GM12874 (cell line): Measurements from ENCODE around the gene MSS51.

Source experiments
- CTCF ChIP-seq: IDR thresholded peaks from 2 replicates; pipeline ENCODE4 v1.5.1; 2011; ENCODE audit warnings: low read depth, mild to moderate bottlenecking, control low read depth, low read length, moderate library complexity; ENCODE audit not compliant: insufficient read depth

Gene MSS51

GRCh38 chr10:73439055-73439454 is 5.7 kb upstream of the MSS51 start:
- TF ChIP-seq CTCF: no peak

GRCh38 chr10:73432646-73433537 is 469 bp downstream of the MSS51 start:
- TF ChIP-seq CTCF: no peak

- no peak for TF ChIP-seq CTCF
These were observed 7.0 kb downstream of the MSS51 start for GRCh38 chr10:73426318-73426717.

GRCh38 chr10:73424478-73424877 is 8.9 kb downstream of the MSS51 start:
- TF ChIP-seq CTCF: no peak

GRCh38 chr10:73423309-73423708 is 10.1 kb downstream of the MSS51 start:
- TF ChIP-seq CTCF: no peak

GRCh38 chr10:73416571-73416970 is 16.8 kb downstream of the MSS51 start:
- no peak for TF ChIP-seq CTCF

GRCh38 chr10:73414230-73414945 is 19.0 kb downstream of the MSS51 start:
- TF ChIP-seq CTCF: no peak
